Astrocyte of the cerebellum (primary cell): ENCODE results near the gene IDS.

Experiments
- DNase-seq: peaks from one replicate; pipeline ENCODE4 v3.0.0-alpha.2; 2011; ENCODE audit warnings: low read depth
- H3K4me3 ChIP-seq: 2 replicates; pipeline ENCODE4 v1.5.1; 2011; ENCODE audit warnings: mild to moderate bottlenecking, low read depth, low read length, moderate library complexity
- CTCF ChIP-seq: IDR thresholded peaks from 2 replicates; pipeline ENCODE4 v1.5.1; 2012; ENCODE audit warnings: low read length, low read depth, moderate library complexity, mild to moderate bottlenecking; ENCODE audit errors: missing control alignments
- in situ Hi-C: cut with HindIII; loops from 2 replicates; pipeline ENCODE4 v1.10.0; 2017; ENCODE audit warnings: low sequenced_read_pairs

The IDS gene

GRCh38 chrX:149467461-149467860, 37.6 kb downstream of the IDS start:
- no peak for DNase-seq
- H3K4me3 ChIP-seq = no peak overlapping the region
- in situ Hi-C loops = no loop called here
- TF ChIP-seq CTCF = no peak

GRCh38 chrX:149462849-149463248, 42.3 kb downstream of the IDS start:
- in situ Hi-C loops = no loop called here
- TF ChIP-seq CTCF = no peak
- no peak for DNase-seq
- H3K4me3 ChIP-seq = no peak overlapping the region

DNA sequence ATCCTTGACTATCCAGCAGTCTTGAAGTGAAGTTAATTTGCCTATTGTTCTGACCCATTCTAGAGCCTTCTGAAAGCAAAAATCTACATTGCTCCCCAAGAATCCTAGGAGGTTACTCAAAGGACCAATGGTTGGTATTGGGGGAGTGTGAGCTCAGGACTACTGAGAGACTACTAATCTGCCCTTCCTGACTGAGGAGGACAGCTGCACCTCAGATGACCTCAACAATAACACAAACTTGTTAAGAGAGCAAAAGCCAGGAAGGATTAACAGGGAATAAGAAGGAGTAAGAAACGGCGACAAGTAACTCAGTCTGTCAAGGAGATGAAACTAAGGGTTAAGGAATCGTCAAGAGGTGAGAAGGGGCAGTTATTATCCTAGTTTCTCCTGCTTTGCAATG, 43.4 kb downstream of the IDS start:
- TF ChIP-seq CTCF = no peak
- in situ Hi-C loops = no loop called here
- no peak for DNase-seq
- no peak overlapping the region for H3K4me3 ChIP-seq

DNA sequence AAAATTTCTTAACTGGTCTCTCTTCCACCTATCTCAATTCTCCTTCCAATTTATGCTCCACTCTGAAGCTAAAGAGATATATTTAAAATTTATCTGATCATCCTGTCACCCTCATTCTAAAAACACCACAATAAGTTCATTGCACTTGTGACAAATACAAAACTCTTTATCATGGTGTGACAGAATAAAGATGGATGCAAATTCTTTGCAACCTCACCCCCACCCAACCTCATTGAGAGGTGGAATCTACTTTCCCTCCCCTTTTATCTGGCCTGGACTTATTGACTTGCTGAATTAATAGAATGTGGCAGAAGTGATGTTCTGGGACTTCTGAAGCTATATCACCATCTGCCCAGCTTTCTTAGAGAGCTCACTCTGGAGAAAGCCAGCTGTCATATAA, 46.5 kb downstream of the IDS start:
- in situ Hi-C loops = no loop called here
- no peak for TF ChIP-seq CTCF
- DNase-seq = no peak
- H3K4me3 ChIP-seq = no peak overlapping the region

GRCh38 chrX:149456476-149457245, 48.4 kb downstream of the IDS start:
- in situ Hi-C loops = no loop called here
- no peak for DNase-seq
- H3K4me3 ChIP-seq = no peak overlapping the region
- TF ChIP-seq CTCF = no peak

DNA sequence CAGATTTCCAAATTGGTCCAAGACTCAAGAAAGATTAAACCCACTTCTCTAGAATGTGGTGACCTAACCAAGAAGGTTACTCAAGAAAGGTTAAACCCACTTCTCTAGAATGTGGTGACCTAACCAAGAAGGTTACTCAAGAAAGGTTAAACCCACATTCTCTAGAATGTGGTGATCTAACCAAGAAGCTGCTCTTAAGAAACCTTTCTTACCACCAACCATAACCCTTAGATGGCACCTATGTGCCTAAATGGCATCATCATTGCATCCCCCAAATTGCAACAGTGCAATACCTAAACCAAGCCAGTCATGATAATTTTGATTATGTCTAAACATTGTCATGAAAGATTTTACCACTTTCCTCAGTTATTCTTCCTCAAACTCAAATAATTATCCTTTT, 49.2 kb downstream of the IDS start:
- in situ Hi-C loops = no loop called here
- no peak for DNase-seq
- no peak overlapping the region for H3K4me3 ChIP-seq
- TF ChIP-seq CTCF = no peak
